Smooth muscle cell of bladder (primary cell): ENCODE results near the gene SREBF1. TPM values are rescaled to one million over a fixed set of nuclear protein-coding genes. Genes with fewer than 3 reads are reported as not detected.

ENCODE experiments used
- total RNA-seq: library from RNA; depleted of rRNA; stranded (reverse); fragments of >200 nt; gene quantifications from 2 replicates; pipeline ENCODE4 v1.2.3, GENCODE V29; 2014

Gene SREBF1
- total RNA-seq = 39.4 and 42.8 TPM in 2 replicates

GRCh38 chr17:17836818-17837379 is at the start of gene SREBF1:
Gene SREBF1 (minus strand): TSS chr17:17836986. CDS start chr17:17836817, 169 bp downstream.

Other genes starting within 250 kb of the SREBF1 start
- 15.3 and 18.6 TPM in 2 replicates for gene PEMT, start 245.3 kb downstream of the SREBF1 start, total RNA-seq
- gene RAI1, start 155.5 kb downstream of the SREBF1 start, total RNA-seq = 5.5 and 7.7 TPM in 2 replicates
- gene TOM1L2, start 135.4 kb upstream of the SREBF1 start, total RNA-seq = 15.4 and 18.8 TPM in 2 replicates
- gene DRC3, start 135.9 kb upstream of the SREBF1 start, total RNA-seq = 0.55 and 0.71 TPM in 2 replicates
- gene ATPAF2, start 202.2 kb upstream of the SREBF1 start, total RNA-seq = 15.5 and 19.3 TPM in 2 replicates
- 5.3 and 8.3 TPM in 2 replicates for gene GID4, start 202.4 kb upstream of the SREBF1 start, total RNA-seq